Measurements from ENCODE around the gene SAMD11.

The SAMD11 gene

GRCh38 chr1:933603-933940 is 9.8 kb downstream of the SAMD11 start:
- DNase-seq (ENCODE audit: low read depth), result no peak

GRCh38 chr1:934991-935750 is 11.4 kb downstream of the SAMD11 start:
- DNase-seq (ENCODE audit: low read depth), result no peak

GRCh38 chr1:935751-936231 is 12.1 kb downstream of the SAMD11 start:
- DNase-seq (ENCODE audit: low read depth), result no peak

GRCh38 chr1:936348-937264 is 12.9 kb downstream of the SAMD11 start:
- no peak for DNase-seq (ENCODE audit: low read depth)

GRCh38 chr1:937521-937920 is 13.8 kb downstream of the SAMD11 start:
- DNase-seq (ENCODE audit: low read depth), result no peak

GRCh38 chr1:938088-938683 is 14.5 kb downstream of the SAMD11 start:
- no peak for DNase-seq (ENCODE audit: low read depth)

GRCh38 chr1:938711-939489 is 15.2 kb downstream of the SAMD11 start:
- no peak for DNase-seq (ENCODE audit: low read depth)

GRCh38 chr1:939511-940106 is 15.9 kb downstream of the SAMD11 start:
- DNase-seq (ENCODE audit: low read depth), result no peak

- no peak for DNase-seq (ENCODE audit: low read depth)
Observed at GRCh38 chr1:940107-941014, 16.6 kb downstream of the SAMD11 start.

GRCh38 chr1:941015-941587 is 17.4 kb downstream of the SAMD11 start:
- DNase-seq (ENCODE audit: low read depth), result no peak

GRCh38 chr1:941588-942383 is 18.1 kb downstream of the SAMD11 start:
- DNase-seq (ENCODE audit: low read depth), result no peak

GRCh38 chr1:942411-942821 is 18.7 kb downstream of the SAMD11 start:
- DNase-seq (ENCODE audit: low read depth), result no peak

- no peak for DNase-seq (ENCODE audit: low read depth)
Observed at GRCh38 chr1:942864-943533, 19.3 kb downstream of the SAMD11 start.

- no peak for DNase-seq (ENCODE audit: low read depth)
Observed at GRCh38 chr1:943545-944340, 20.0 kb downstream of the SAMD11 start.

GRCh38 chr1:944341-945325 is 20.9 kb downstream of the SAMD11 start:
- no peak for DNase-seq (ENCODE audit: low read depth)

GRCh38 chr1:945688-946556 is 22.2 kb downstream of the SAMD11 start:
- DNase-seq (ENCODE audit: low read depth), result no peak
